Loucy (cell line): ENCODE results near the gene ZNF148.

Experiments used
- H2AFZ ChIP-seq: fragments of 200-600 bp; sonication (generic); 2 replicates; pipeline ENCODE4 v1.6.0; 2016; ENCODE audit warnings: antibody characterized with exemption, mild to moderate bottlenecking, low read length, moderate library complexity
- H3F3A ChIP-seq: fragments of 200-600 bp; 2 replicates; pipeline ENCODE4 v1.6.0; 2016; ENCODE audit warnings: antibody characterized with exemption, low read depth, mild to moderate bottlenecking
- H3K27me3 ChIP-seq: fragments of 200-600 bp; sonication (generic); 2 replicates; pipeline ENCODE4 v1.6.1; 2014; ENCODE audit warnings: low read length, mild to moderate bottlenecking; ENCODE audit not compliant: insufficient read depth, poor library complexity, severe bottlenecking
- H3K36me3 ChIP-seq: fragments of 200-600 bp; sonication (generic); 2 replicates; pipeline ENCODE4 v1.6.1; 2016; ENCODE audit warnings: low read length; ENCODE audit not compliant: insufficient read depth
- H3K4me1 ChIP-seq: fragments of 200-600 bp; sonication (generic); 2 replicates; pipeline ENCODE4 v1.5.1; 2014; ENCODE audit warnings: low read length, mild to moderate bottlenecking; ENCODE audit not compliant: insufficient read depth, poor library complexity, severe bottlenecking
- H3K4me2 ChIP-seq: fragments of 200-600 bp; sonication (generic); 2 replicates; pipeline ENCODE4 v1.6.0; 2014; ENCODE audit warnings: antibody characterized with exemption, low read length, low read depth, mild to moderate bottlenecking; ENCODE audit not compliant: poor library complexity, severe bottlenecking
- H3K4me3 ChIP-seq: fragments of 200-600 bp; sonication (generic); 2 replicates; pipeline ENCODE4 v1.5.1; 2014; ENCODE audit warnings: low read length, mild to moderate bottlenecking, mixed read lengths; ENCODE audit not compliant: poor library complexity, severe bottlenecking
- H3K79me2 ChIP-seq: fragments of 200-600 bp; sonication (generic); 2 replicates; pipeline ENCODE4 v1.6.1; 2014; ENCODE audit warnings: low read length; ENCODE audit not compliant: insufficient read depth
- H3K9ac ChIP-seq: fragments of 200-600 bp; sonication (generic); 2 replicates; pipeline ENCODE4 v1.6.0; 2014; ENCODE audit warnings: mild to moderate bottlenecking, low read depth, low read length, moderate library complexity; ENCODE audit not compliant: poor library complexity, severe bottlenecking
- H3K9me2 ChIP-seq: fragments of 200-600 bp; sonication (generic); replicated peaks from 2 replicates; pipeline ENCODE4 v1.6.1; 2016; ENCODE audit warnings: low read depth, low read length, mixed read lengths
- H3K9me3 ChIP-seq: fragments of 200-600 bp; sonication (generic); 2 replicates; pipeline ENCODE4 v1.6.1; 2014; ENCODE audit warnings: mild to moderate bottlenecking, antibody characterized with exemption, low read length, low read depth; ENCODE audit not compliant: insufficient read depth
- H4K20me1 ChIP-seq: fragments of 200-600 bp; sonication (generic); 2 replicates; pipeline ENCODE4 v1.6.0; 2014; ENCODE audit warnings: antibody characterized with exemption, low read length, mild to moderate bottlenecking; ENCODE audit not compliant: insufficient read depth, poor library complexity, severe bottlenecking
- EZH2phosphoT487 ChIP-seq: fragments of 200-600 bp; IDR thresholded peaks from 2 replicates; pipeline ENCODE4 v1.6.1; 2018; ENCODE audit warnings: antibody characterized with exemption, mild to moderate bottlenecking, moderate library complexity, borderline replicate concordance
- TF ChIP-seq, protein P1 (sequence below): fragments of 200-600 bp; sonication (generic); conservative IDR thresholded peaks from 2 replicates; pipeline ENCODE4 v1.5.1; 2014; ENCODE audit warnings: mild to moderate bottlenecking, antibody characterized with exemption, low read length

Gene ZNF148

GRCh38 chr3:125221831-125222230 is 153.3 kb downstream of the ZNF148 start:
- no peaks in the 10 kb centered on the region for H3K9me2 ChIP-seq
- H3K79me2 ChIP-seq: no peaks in the 10 kb centered on the region
- no peaks in the 10 kb centered on the region for H3F3A ChIP-seq
- H3K4me1 ChIP-seq: peaks cover 4% of the 10 kb centered on the region
- H3K27me3 ChIP-seq: no peaks in the 10 kb centered on the region
- no peak overlapping the region for H3K9ac ChIP-seq
- no peak for TF ChIP-seq EZH2phosphoT487
- TF ChIP-seq, protein P1, sequence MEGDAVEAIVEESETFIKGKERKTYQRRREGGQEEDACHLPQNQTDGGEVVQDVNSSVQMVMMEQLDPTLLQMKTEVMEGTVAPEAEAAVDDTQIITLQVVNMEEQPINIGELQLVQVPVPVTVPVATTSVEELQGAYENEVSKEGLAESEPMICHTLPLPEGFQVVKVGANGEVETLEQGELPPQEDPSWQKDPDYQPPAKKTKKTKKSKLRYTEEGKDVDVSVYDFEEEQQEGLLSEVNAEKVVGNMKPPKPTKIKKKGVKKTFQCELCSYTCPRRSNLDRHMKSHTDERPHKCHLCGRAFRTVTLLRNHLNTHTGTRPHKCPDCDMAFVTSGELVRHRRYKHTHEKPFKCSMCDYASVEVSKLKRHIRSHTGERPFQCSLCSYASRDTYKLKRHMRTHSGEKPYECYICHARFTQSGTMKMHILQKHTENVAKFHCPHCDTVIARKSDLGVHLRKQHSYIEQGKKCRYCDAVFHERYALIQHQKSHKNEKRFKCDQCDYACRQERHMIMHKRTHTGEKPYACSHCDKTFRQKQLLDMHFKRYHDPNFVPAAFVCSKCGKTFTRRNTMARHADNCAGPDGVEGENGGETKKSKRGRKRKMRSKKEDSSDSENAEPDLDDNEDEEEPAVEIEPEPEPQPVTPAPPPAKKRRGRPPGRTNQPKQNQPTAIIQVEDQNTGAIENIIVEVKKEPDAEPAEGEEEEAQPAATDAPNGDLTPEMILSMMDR: no peak
- no peak overlapping the region for H3K4me2 ChIP-seq
- H3K36me3 ChIP-seq: no peaks in the 10 kb centered on the region
- H3K4me3 ChIP-seq: no peak overlapping the region
- H4K20me1 ChIP-seq: no peaks in the 10 kb centered on the region
- H3K9me3 ChIP-seq: no peaks in the 10 kb centered on the region
- no peak overlapping the region for H2AFZ ChIP-seq

DNA sequence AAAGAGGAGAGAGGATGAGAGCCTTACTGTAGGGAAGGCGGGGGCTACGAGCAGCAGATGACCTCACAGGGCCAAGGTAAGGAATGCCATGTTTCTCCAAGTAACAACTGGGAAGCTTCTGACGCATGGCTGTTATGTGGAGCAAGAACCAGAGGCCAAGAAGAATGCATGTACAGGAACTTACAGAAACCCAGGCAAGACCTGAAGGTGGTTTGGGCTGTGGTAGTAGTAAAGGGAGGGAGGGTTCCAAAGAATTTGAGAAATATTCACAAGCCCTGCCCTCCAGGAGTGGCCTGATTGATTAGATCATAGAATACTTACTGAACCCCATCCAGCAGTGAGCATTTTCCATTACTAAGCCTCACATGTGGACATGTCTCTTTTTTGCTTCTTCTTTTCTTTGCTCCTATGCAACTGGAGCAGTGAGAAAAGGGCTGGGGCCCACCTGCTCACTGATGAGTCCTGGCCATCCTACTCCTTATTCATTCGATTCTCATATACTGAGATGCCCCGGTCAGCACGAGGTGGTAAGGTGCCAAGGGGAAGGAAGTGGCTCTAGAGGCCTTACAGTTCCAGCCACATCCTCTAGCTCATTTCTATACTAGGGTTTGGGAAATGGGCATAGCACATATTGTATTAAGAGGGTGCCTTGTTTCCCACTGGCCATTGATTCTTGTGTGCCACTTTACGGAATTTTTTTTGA is 154.2 kb downstream of the ZNF148 start:
- Histone ChIP-seq H3F3A (no peaks in the 10 kb centered on the region), H3K9ac (no peak overlapping the region), H3K9me3 (no peaks in the 10 kb centered on the region), H3K4me3 (no peak overlapping the region), H3K4me1 (peaks cover 4% of the 10 kb centered on the region), H3K79me2 (no peaks in the 10 kb centered on the region), H2AFZ (no peak overlapping the region), H3K27me3 (no peaks in the 10 kb centered on the region), H3K36me3 (no peaks in the 10 kb centered on the region), H4K20me1 (no peaks in the 10 kb centered on the region), H3K4me2 (no peak overlapping the region), H3K9me2 (no peaks in the 10 kb centered on the region)
- TF ChIP-seq, protein P1: no peak
- TF ChIP-seq EZH2phosphoT487: no peak

GRCh38 chr3:125220183-125220582 is 154.9 kb downstream of the ZNF148 start:
- H3K4me3 ChIP-seq: no peak overlapping the region
- no peak overlapping the region for H2AFZ ChIP-seq
- no peaks in the 10 kb centered on the region for H3F3A ChIP-seq
- no peaks in the 10 kb centered on the region for H3K79me2 ChIP-seq
- H3K4me1 ChIP-seq: peaks cover 4% of the 10 kb centered on the region
- no peak overlapping the region for H3K9ac ChIP-seq
- H3K4me2 ChIP-seq: no peak overlapping the region
- no peaks in the 10 kb centered on the region for H3K27me3 ChIP-seq
- H3K9me2 ChIP-seq: no peaks in the 10 kb centered on the region
- no peaks in the 10 kb centered on the region for H3K36me3 ChIP-seq
- no peaks in the 10 kb centered on the region for H3K9me3 ChIP-seq
- H4K20me1 ChIP-seq: no peaks in the 10 kb centered on the region
- no peak for TF ChIP-seq EZH2phosphoT487
- TF ChIP-seq, protein P1: no peak
